Measurements from ENCODE around the gene CYYR1. TPM values are rescaled to one million over a fixed set of nuclear protein-coding genes. Genes with fewer than 3 reads are reported as not detected.
A peak's percentile ranks its signal among the peaks of the same experiment; 100 is the strongest.

The CYYR1 gene
- total RNA-seq, 1 donor from 2014 or later = 1.5 TPM

- no peak for DNase-seq (ENCODE audit: low read depth)
Observed at GRCh38 chr21:26437326-26438009, 135.6 kb downstream of the CYYR1 start.

- DNase-seq (ENCODE audit: low read depth) = no peak
Observed at GRCh38 chr21:26433386-26433785, 139.7 kb downstream of the CYYR1 start.

DNA sequence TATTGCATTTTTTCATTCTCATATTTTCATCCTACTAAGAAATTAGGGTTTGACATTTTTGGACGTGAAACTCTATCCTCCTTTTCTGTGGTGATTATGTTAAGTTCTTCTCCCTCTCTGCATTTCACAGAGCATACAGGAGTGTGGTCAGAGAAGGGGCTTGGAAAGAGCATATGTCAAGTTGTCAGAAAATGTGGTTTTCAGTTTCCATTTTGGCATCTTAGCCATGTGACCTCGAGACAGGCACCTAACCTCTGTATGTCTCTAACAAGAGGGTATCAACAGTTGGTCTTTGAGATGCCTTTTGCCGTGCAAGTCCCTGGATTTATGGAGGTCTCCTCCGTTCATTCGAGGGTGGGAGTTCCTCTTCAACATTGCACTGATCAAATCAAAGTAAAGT lies 140.7 kb downstream of the CYYR1 start:
- DNase-seq (ENCODE audit: low read depth) = no peak

- DNase-seq (ENCODE audit: low read depth) = peak; percentile 81
Observed at GRCh38 chr21:26425576-26425975, 147.5 kb downstream of the CYYR1 start.

DNA sequence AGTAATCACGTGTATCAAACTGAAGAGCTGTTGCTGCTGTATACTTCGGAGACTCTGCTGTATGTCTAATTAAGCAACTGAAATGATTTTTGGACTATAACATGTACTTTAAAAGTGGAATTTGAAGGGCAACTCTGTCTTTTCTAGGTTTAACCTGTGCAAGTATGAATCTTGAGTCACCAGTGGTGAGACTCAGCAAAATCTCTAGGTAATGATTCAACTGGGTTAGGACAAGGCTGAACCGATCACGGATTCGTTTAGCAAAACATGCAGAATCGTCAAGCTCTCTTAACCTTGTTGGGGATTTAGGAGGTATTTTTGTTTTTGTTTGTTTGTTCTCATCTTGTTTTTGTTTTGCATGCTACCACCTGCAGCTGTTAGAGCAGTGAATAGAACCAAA lies 149.6 kb downstream of the CYYR1 start:
- DNase-seq (ENCODE audit: low read depth) = peak; percentile 61

- DNase-seq (ENCODE audit: low read depth) = no peak
Observed at GRCh38 chr21:26422706-26423105, 150.4 kb downstream of the CYYR1 start.

DNA sequence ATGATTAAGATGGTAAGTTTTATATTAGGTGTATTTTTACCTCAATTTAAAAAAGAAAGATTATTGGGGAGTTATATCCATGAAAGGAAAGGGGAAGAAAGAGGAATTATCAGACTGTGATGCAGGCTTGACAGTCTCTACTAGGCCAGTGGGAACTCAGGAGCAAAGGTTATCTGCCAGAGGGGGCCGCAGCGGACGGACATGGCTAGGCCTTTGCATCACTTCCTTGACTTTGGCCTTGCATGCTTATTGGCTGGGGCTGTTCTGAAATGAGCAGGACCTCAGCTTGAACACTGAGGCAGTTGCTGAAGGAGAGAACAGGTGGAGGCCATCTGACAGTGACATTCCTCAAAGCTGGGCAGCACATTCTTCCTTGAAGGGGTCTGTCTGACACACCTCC lies 150.9 kb downstream of the CYYR1 start:
- no peak for DNase-seq (ENCODE audit: low read depth)

DNA sequence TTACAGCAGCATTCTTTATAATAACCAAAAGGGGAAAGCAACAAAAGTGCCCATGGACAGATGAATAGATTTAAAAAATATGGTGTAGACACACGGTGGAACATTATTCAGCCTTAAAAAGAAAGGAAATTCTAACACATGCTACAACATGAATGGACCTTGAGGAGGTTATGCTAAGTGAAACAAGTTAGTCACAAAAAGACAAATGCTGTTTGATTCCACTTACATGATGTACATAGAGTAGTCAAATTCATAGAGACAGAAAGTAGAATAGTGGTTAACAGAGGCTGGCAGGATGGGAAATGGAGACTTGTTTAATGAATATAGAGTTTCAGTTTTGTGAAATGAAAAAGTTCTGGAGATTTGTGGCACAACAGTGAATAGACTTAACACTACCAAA lies 151.4 kb downstream of the CYYR1 start:
- DNase-seq (ENCODE audit: low read depth) = no peak
